Activated T-helper 9 cell treated with anti-CD3 and anti-CD28 coated beads, Interleukin-2, amount 50 U/mL, for 16 hours (primary cell): Measurements from ENCODE around the gene D2HGDH.

Source experiments
- DNase-seq: peaks from one replicate; pipeline ENCODE4 v3.0.0-alpha.2; 2020; ENCODE audit warnings: low read depth

D2HGDH gene

DNA sequence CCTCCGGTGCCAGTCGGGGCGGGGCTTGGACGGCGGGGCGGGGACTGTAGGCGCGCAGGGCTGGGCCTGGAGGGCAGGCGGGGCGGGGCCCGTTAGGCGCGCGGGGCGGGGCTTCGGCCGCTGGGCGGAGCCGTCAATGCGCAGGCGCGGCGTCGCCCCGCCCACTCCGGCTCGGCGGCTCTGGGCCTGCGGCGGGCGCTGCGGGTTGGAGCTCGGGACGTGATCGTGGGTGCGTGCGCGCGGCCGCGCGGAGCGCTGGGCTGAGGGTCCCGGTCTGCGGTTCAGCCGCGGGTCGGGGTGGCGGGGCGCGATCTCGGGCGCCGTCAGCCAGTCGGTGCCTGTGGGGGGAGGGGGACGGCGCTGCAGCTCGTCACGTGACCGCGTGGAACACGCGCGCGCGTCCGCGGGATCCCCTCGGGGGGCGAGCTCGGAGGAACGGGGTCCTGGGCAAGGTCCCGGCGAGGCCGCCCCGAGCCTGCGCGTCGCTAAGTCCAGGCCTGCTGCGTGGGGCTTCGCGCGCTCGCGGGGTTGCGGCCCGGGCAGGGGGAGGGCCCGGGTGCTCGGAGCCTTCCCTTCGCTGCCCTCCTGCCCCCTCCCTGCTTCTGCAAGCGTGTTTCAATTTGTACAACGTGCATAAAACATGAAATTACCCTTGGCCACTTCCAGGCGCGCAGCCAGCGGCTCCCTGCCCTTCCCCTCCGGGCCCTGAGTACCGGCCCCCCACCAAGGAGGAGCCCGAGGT lies at the start of gene D2HGDH:
D2HGDH (plus strand) TSS at position 164 of the 742 bp plus-strand sequence. CDS start 595 bp downstream, outside the sequence.
- DNase-seq, result peak; percentile 90

DNA sequence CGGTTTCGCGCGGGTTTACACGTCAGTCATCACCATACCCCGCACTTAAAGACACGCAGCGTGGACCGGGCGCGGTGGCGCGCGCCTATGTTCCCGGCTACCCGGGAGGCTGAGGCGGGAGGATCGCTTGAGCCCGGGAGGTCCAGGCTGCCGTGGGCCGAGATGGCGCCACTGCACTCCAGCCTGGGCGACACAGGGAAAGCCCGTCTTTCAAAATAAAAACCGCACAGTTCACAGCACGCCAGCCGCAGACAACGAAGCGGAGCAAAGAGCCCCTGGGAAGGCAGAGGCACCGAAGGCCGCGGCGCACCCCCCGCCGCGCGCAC lies 48.1 kb upstream of the D2HGDH start:
- DNase-seq, result no peak

DNA sequence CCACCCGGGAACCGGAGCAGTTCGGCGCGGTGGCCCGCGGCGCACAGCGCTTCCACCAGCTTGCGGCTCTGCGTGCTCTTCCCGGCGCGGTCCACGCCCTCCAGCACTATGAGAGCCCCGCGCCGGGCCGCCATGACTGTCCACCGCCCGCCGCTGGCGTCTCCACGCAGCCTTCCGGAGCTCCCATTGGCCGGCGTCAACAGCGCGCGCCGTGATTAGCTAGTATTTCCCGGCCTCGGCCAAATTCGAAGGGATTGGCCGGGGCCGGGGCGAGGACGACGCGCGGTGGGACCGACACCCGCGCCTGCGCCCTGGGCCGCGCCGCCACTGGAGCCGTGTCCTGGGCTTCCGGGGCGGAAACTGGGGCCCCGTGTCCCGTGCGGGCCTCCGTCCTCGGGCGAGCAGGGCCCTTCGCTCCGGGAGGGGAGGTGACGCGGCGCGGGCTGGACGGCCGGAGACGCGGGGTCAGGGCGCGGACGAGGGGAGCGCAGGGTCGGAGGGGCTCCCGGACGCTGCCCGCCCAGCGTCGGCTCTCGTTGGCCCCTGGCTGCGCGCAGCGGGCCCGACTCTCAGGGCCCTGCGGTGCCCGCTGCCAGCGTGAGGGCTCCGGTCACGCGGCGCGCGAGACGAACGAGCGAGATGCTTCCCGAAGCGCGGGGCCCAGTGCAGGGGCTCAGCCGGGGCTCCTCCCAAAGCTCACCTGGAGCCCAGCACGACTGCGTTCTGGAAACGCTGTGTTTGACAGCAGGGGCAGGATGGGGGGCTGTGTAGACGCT lies 47.6 kb upstream of the D2HGDH start, which contains the start of gene DTYMK:
DTYMK (minus strand) TSS at position 166 of the 776 bp plus-strand sequence; CDS start at position 134, 32 bp downstream.
- DNase-seq, result peak; percentile 93

DNA sequence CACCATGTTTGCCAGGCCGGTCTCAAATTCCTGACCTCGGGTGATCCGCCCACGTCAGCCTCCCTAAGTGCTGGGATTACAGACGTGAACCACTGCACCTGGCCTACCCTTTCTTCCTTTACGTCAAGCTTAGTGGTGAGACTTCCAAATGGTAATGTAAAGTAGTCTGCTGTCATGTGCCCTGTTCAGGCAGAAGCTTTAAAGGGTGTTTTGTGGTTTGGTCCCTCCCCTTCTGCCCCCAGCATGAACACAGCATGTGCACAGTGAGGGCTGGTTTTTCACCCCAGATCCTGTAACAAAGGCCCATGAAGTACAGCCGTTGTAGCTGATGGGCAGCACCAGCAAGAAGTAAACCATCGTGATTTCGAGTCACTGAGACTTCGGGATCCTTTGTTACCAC lies 45.1 kb upstream of the D2HGDH start:
- DNase-seq, result no peak

DNA sequence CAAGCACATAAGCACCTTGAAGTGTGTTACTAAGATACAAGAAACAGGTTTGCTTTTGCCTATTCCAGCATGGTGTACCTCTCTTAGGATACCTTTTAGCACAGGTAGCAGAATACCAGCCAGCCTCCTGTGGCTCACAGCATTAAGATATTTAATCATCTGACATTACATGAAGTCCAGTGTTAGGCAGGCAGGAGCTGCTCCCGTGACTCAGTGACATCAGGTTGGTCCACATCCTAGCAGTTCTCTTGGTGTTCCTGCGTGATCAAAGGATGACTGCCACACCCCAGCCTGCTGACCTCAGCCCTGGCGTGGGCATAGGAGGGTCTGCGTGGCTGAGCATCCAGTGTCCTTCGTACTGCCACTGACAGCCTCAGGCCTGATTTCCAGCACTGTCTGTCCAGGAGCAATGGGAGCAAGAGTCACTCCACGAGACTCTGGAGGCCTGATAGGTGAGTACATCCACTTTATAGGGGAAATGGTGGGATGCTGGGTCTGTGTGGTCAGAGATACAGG lies 44.2 kb upstream of the D2HGDH start:
- DNase-seq, result no peak

DNA sequence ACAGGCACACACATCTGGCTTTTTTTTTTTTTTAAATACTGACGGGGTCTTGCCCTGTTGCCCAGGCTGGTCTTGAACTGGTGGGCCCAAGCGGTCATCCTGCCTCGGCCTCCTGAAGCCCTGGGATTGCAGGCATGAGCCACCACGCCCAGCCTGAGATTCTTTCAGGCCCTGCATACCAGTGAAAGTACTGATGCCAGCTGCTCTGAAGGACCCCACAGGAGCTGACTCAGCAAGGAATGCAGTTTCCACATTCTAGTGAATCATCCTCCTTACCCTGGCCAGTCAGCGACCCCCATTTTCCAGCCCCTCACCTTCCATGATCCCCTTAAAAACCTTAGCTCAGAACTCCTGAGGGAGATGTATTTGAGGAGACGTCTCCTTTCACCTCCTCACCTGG lies 42.0 kb upstream of the D2HGDH start:
- no peak for DNase-seq

DNA sequence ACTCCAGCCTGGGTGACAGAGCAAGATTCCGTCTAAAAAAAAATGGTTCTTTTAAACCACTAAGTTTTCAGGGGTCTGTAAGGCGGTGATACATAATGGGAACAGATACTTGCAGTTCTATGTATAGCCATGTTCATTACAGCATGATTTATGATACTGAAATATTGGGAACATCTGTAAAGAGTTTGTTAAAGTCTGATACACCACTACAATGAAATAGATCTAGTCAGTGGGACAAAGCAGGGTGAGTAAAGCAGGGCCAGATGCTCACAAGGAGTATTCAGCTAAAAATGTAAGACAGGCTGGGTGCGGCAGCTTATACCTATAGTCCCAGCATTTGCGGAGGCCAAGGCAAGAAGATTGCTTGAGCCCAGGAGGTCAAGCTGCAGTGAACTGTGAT lies 38.8 kb upstream of the D2HGDH start:
- DNase-seq, result no peak

DNA sequence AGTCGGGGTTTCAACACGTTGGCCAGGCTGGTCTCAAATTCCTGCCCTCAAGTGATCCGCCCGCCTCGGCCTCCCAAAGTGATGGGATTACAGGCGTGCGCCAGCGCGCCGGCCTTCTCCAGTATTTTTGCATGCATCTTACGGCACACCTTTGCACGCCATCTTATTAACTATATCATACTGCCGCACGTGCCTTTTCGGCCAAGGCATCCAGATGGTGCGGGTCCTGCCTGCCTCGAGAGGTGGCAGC lies 33.4 kb upstream of the D2HGDH start:
- DNase-seq, result no peak

DNA sequence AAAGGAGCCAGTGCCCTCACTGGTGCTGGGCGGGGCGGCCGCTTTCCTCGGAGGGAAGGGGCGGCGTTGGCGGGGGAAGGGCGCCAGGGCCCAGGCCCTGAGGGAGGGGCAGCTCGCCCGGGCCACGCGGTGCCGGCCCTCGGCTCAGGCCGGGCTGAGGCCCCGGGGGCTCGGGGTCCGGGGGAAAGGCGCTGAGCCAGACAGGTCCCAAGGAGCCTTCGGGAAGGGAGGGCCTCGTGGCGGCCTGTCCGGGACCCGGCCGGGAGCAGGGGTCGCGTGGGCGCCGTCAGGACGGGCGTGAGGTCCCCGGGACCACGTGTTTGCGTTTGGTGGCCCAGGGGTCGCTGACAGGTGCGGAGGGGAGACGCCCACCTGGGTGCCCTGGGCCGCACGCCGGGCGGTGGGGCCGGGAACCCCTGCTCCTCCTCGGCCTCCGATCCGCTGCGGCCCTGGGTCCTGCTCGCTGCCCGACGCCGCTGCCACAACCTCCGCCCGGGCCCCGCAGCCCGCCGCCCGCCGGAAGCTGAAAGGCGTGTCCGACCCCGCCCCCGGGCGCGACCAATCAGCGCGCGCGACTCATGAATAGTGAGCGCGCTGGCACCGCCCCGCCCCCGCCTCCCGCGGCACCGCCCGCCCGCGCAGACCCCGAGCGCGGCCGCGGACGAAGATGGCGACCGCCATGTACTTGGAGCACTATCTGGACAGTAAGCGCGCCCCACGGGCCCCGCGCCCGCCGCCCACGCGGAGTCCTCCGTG lies 32.9 kb upstream of the D2HGDH start, which contains the start of gene ING5:
ING5 (plus strand) TSS at position 641 of the 756 bp plus-strand sequence; CDS start at position 668, 27 bp downstream.
- peak; percentile 96 for DNase-seq

DNA sequence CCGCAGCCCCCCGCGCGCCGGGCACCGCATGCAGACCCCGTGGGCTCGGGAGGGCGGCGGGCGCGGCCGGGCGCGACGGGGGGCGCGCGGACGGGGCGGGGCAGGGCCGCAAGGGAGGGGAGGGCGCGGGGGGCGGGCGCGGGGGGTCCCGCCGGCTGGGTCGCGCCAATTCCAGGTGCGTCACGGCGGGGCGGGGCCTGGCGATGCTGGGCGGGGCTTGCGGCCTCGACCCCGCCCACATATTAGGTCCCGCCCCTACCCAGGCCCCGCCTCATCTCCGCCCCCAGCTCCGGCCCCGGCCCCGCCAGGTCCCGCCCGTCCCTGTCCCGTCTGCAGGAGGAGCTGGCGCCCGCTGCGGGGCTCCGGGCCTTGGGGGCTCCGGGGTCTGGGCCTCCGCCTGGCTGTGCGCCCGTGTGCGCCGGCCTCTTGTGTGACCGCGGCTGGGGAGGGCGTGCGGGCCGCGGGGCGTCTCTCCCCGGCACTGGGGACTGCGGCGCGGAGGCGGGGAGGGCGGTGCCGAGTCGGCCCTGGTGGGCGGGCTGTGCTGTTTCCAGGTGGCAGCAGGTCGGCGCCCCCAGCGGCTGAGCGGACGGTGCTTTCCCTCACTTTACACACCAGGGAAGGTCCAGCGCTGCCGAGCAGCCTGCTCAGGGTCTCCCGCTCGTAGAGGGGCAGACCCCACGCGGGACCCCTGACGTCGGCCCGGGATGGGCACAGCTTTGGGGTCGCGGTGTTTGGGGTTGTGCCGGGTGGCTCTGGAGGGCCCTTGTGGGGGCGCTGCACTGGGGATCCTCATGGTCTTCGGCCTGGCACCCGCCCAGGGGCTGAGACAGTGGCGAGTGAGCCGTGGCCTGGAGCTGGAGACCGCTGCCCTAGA lies 32.0 kb upstream of the D2HGDH start:
- peak; percentile 85 for DNase-seq

DNA sequence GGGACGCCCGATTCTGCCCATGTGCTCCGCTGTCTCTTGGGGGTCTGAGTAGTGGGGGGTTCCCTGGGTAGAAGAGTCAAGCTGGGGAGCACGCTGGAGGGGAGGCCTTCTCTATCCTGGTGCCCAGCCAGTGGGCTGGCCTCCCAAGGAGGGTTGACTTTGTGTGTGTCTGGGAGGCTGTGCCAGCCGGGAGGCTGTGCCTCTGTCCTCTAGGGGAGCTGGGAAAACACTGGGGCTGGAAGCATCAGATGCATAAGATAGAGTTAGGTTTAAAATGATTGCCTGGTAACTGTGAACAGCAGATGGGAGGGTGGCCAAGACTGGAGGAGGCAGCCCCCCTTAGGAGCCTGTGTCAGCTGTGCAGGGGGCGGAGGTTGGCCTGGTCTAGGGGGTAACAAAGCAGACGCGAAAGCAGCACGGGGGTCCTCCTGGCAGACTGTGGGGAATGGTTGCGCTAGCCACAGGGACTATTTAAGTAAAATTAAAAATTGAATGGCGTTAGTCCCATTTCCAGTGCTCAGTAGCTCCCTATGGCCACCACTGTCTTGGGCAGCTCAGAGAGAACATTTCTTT lies 31.3 kb upstream of the D2HGDH start:
- DNase-seq, result no peak

DNA sequence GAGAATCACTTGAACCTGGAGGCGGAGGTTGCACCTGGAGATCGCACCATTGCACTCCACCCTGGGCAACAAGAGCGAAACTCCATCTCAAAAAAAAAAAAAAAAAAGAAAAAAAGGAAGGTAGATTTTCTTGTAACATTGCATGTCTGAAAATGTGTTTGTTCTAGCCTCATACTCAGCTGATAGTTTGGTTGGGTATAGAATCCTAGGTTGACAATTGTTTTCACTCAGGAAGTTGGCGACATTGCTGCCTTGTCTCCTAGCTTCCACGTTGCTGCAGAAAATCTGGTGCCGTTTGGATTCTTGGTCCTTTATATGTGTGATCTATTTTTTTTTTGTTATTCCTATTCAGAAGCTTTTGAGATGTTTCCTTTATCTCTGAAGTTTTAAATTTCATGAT lies 27.9 kb upstream of the D2HGDH start:
- DNase-seq, result no peak

DNA sequence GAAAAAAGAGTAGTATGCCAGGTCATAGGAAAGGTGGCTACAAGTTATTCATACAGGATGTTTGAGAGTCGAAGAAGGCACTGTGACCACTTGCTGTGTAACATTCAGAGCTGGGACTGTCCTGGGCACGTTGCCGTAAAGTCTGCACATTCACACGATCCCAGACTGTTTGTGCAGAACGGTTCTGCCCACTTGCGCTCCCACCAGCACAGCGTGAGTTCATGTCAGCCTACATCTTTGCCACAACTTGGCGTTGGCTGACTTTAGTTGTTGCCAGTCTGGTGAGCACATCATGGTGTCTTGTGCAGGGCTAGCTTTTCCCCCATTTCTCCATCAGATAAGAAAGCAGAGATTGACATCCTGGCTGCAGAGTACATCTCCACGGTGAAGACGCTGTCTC lies 25.6 kb upstream of the D2HGDH start:
- DNase-seq, result no peak

DNA sequence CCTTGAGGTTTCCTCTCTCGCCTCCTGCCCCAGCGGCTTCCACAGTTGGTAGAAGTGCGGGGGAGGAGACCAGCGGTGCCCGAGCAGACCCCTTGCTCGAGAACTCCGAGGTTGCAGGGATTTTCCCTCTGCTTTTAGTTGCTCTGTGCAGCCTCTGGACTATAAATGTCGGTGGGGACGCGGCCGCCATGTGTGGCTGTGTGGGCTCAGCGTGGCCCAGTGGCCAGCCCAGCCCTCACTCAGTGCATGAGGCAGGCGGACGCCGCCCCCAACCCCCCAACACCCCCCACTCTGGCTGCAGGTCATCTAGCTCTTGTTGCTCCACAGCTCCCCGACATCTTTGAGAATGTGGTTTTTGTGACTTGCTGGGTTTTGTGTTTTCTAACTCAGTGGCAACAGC lies 15.3 kb upstream of the D2HGDH start:
- no peak for DNase-seq

DNA sequence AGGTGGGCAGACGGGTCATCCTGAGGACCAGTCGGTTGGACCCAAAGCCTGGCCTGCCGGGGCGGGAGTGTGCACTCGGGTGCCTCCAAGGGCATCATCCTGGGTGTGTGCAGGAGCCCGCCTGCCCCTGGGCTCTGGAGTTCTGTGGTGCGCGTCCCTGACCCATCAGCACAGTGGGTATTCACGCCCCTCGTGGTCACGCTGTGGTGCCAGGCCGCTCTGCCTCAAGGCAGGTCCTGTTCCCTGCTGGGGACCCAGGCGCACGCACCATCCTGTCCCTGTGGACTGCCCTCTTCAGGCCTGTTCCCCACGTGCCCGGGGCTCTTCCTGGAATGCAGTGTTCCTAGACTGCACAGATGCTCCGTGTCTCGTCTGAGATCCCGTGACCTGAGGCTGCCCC lies 14.3 kb upstream of the D2HGDH start:
- no peak for DNase-seq

DNA sequence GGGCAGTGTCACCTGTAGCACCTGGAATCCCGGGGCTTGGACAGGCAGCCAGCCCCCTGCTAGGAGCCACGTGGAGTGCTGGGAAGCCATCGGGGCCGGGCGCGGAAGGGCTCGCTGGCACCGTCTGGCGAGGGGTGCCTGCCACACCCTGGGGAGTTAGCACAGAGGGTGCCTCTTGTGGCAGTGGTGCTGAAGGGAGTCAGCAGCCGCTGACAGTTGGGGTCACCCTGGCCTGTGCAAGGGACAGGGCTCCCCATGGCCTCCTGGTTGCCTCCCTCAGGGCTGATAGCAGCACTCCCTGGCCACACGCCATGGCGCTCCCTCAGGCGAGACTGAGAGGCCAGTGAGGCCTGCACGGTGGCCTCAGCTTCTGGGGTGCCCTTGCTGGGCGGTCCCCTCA lies 13.9 kb upstream of the D2HGDH start:
- DNase-seq, result no peak

DNA sequence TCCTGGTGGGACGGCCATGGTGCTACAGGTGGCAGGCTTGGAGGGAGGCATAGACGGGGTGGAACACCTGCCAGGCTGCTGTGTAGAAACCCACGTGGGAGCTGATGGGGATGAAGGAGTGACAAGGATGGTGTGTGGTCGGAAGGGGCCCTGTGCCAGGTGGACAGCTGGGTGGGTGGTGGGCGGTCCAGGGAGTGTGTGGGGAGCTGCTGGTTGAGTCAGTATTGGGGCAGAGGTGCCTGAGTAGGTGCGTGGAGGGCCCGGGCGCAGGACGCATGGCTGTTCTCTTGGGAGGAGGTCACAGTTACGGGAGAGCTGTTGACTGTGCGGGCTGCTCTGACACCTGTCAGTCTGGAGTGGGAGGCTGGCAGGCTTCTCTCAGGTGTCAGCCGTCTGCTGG lies 12.6 kb upstream of the D2HGDH start:
- no peak for DNase-seq

DNA sequence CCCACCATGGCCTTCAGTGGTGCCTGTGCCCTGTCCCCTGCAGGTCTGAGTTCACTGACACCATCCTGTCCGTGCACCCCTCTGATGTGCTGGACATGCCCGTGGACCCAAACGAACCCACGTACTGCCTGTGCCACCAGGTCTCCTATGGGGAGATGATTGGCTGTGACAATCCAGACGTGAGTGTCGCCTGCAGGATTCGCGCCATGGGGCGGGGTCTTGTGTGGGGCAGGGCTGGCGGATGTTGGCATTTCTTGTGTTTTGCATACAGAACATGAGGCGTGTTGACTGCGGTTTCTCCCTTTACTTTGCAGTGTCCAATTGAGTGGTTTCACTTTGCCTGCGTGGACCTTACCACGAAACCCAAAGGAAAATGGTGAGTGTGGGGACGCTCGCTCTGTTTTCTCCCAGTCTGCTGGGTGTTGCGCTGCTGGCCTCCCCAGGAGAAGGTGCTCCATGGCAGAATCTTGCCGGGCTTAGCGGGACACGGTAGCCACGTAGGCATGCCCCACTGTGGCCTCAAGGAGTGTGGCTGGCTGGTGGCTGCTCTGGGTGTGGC lies 11.5 kb upstream of the D2HGDH start:
- no peak for DNase-seq

DNA sequence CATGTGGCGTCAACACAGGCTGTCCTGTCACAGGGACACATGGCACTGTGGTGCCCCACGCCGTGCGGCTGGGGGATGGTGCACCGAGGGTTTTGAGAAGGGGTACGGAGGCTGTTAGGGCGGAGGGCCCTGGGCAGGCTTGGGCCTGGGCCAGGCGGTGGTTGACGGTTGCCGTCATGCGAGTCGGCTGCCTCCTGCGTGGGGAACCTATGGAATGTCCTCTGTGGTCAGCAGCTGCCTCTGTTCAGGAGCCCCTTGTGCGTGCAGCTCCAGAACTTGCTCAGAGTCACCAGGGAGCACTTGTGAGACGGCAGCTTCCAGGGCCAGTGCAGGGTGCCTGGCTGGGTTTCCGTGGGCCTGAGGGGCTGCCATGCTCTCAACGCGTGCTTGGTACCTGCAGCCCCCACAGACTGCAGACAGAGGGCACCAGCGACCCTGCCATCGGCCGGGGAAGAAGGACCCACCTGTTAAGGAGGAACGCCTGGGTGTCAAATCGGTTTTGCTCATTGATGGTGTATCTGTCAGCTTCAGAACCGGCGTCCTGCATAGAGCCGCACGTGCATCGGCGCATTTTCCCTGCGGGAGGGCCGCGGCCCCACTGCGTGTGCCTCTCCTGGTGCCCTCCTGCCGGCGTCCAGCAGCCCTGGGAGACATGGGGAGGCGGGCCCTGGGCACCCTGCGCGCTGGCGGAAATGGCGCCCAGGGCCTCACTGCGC lies 10.0 kb upstream of the D2HGDH start:
- no peak for DNase-seq
